ENCODE results near the gene SEC24C.
"Not testable (repeated sequence)": the region's sequence is repeated elsewhere in the genome, so short reads cannot be mapped to it uniquely, and the experiment has no call there.

SEC24C gene

GRCh38 chr10:73789659-73790055 is 45.5 kb downstream of the SEC24C start:
- in situ Hi-C loops (cut with MboI; ENCODE audit: low sequenced_read_pairs) = no loop called here

GRCh38 chr10:73790886-73791625 is 46.9 kb downstream of the SEC24C start:
- in situ Hi-C loops (cut with MboI; ENCODE audit: low sequenced_read_pairs) = no loop called here

GRCh38 chr10:73791871-73792400 is 47.8 kb downstream of the SEC24C start:
- in situ Hi-C loops (cut with MboI; ENCODE audit: low sequenced_read_pairs) = no loop called here

GRCh38 chr10:73793456-73793855 is 49.3 kb downstream of the SEC24C start:
- in situ Hi-C loops (cut with MboI; ENCODE audit: low sequenced_read_pairs) = no loop called here

- in situ Hi-C loops (cut with MboI; ENCODE audit: low sequenced_read_pairs) = not testable (repeated sequence)
Measured at GRCh38 chr10:73795491-73795890, 51.3 kb downstream of the SEC24C start.

- in situ Hi-C loops (cut with MboI; ENCODE audit: low sequenced_read_pairs) = not testable (repeated sequence)
Measured at GRCh38 chr10:73796035-73796434, 51.9 kb downstream of the SEC24C start.

- in situ Hi-C loops (cut with MboI; ENCODE audit: low sequenced_read_pairs) = no loop called here
Measured at GRCh38 chr10:73796766-73797165, 52.6 kb downstream of the SEC24C start.

- in situ Hi-C loops (cut with MboI; ENCODE audit: low sequenced_read_pairs) = no loop called here
Measured at GRCh38 chr10:73797324-73798025, 53.3 kb downstream of the SEC24C start.

- in situ Hi-C loops (cut with MboI; ENCODE audit: low sequenced_read_pairs) = no loop called here
Measured at GRCh38 chr10:73798087-73798486, 53.9 kb downstream of the SEC24C start.

GRCh38 chr10:73798927-73799560 is 54.9 kb downstream of the SEC24C start:
- in situ Hi-C loops (cut with MboI; ENCODE audit: low sequenced_read_pairs) = no loop called here

- in situ Hi-C loops (cut with MboI; ENCODE audit: low sequenced_read_pairs) = no loop called here
Measured at GRCh38 chr10:73799899-73800559, 55.9 kb downstream of the SEC24C start.

GRCh38 chr10:73800560-73801252 is 56.5 kb downstream of the SEC24C start:
- in situ Hi-C loops (cut with MboI; ENCODE audit: low sequenced_read_pairs) = no loop called here

GRCh38 chr10:73801253-73801590 is 57.0 kb downstream of the SEC24C start:
- in situ Hi-C loops (cut with MboI; ENCODE audit: low sequenced_read_pairs) = no loop called here

- in situ Hi-C loops (cut with MboI; ENCODE audit: low sequenced_read_pairs) = no loop called here
Measured at GRCh38 chr10:73802276-73802991, 58.3 kb downstream of the SEC24C start.

GRCh38 chr10:73803680-73804286 is 59.6 kb downstream of the SEC24C start:
- in situ Hi-C loops (cut with MboI; ENCODE audit: low sequenced_read_pairs) = no loop called here

- in situ Hi-C loops (cut with MboI; ENCODE audit: low sequenced_read_pairs) = no loop called here
Measured at GRCh38 chr10:73806176-73806950, 62.2 kb downstream of the SEC24C start.

- in situ Hi-C loops (cut with MboI; ENCODE audit: low sequenced_read_pairs) = no loop called here
Measured at GRCh38 chr10:73807471-73807870, 63.3 kb downstream of the SEC24C start.

GRCh38 chr10:73808021-73808815 is 64.0 kb downstream of the SEC24C start:
- in situ Hi-C loops (cut with MboI; ENCODE audit: low sequenced_read_pairs) = no loop called here
